Chondrocyte (in vitro differentiated cells): ENCODE data around the gene USH2A. TPM values are rescaled to one million over a fixed set of nuclear protein-coding genes. Genes with fewer than 3 reads are reported as not detected.

Source experiments
- DNase-seq: peaks from one replicate; pipeline ENCODE4 v3.0.0; 2021; ENCODE audit warnings: mixed read lengths, low spot score
- H3K27ac Mint-ChIP-seq: one replicate; pipeline ENCODE4 v1.8.0; 2021; ENCODE audit warnings: mild to moderate bottlenecking, moderate library complexity, mixed read lengths; ENCODE audit not compliant: unreplicated experiment
- H3K27me3 Mint-ChIP-seq: 2 replicates; pipeline ENCODE4 v1.8.0; 2021; ENCODE audit warnings: low read depth, mixed read lengths
- H3K36me3 Mint-ChIP-seq: 2 replicates; pipeline ENCODE4 v1.8.0; 2021; ENCODE audit warnings: low read depth, mixed read lengths
- H3K4me1 Mint-ChIP-seq: 2 replicates; pipeline ENCODE4 v1.8.0; 2021; ENCODE audit warnings: low read depth, mild to moderate bottlenecking, mixed read lengths
- H3K4me3 Mint-ChIP-seq: one replicate; pipeline ENCODE4 v1.8.0; 2021; ENCODE audit warnings: mild to moderate bottlenecking, moderate library complexity, mixed read lengths; ENCODE audit not compliant: unreplicated experiment
- H3K9me3 Mint-ChIP-seq: 2 replicates; pipeline ENCODE4 v1.8.0; 2021; ENCODE audit warnings: low read depth, mixed read lengths
- total RNA-seq: library from RNA; stranded (reverse); gene quantifications from 3 replicates; pipeline ENCODE4 v1.2.1, GENCODE V29; 2021
- TF ChIP-seq, protein P1 (sequence below): fragments of 200-600 bp; sonication (generic); IDR thresholded peaks from 2 replicates; pipeline ENCODE4 v1.5.0; 2021; ENCODE audit warnings: antibody characterized with exemption, mild to moderate bottlenecking, moderate library complexity

USH2A gene
- total RNA-seq, 1 donor from 2014 or later: not detected

DNA sequence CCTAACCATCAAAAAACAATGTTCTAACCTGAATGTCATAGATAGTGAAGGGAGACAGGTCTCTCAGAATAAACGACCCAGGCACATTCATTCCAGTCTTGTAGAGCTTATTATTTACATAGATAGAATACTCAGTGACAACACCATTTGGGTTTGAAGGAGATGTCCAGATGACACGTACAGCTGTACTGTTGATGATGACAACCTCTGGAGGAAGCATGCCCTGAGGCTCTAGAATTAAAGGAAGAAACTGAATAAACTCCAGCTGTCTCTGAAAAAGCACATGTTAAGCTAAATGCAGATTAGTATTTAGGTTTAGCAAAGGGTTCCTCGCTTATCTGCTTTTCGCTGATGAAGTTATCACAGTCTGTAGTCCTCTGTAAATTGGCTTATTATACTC, 579.0 kb downstream of the USH2A start:
- H3K9me3 Mint-ChIP-seq: peaks cover 16% of the 10 kb centered on the region
- no peaks in the 10 kb centered on the region for H3K4me1 Mint-ChIP-seq
- H3K27ac Mint-ChIP-seq: no peak overlapping the region
- TF ChIP-seq, protein P1, sequence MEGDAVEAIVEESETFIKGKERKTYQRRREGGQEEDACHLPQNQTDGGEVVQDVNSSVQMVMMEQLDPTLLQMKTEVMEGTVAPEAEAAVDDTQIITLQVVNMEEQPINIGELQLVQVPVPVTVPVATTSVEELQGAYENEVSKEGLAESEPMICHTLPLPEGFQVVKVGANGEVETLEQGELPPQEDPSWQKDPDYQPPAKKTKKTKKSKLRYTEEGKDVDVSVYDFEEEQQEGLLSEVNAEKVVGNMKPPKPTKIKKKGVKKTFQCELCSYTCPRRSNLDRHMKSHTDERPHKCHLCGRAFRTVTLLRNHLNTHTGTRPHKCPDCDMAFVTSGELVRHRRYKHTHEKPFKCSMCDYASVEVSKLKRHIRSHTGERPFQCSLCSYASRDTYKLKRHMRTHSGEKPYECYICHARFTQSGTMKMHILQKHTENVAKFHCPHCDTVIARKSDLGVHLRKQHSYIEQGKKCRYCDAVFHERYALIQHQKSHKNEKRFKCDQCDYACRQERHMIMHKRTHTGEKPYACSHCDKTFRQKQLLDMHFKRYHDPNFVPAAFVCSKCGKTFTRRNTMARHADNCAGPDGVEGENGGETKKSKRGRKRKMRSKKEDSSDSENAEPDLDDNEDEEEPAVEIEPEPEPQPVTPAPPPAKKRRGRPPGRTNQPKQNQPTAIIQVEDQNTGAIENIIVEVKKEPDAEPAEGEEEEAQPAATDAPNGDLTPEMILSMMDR: no peak
- DNase-seq: no peak
- no peaks in the 10 kb centered on the region for H3K27me3 Mint-ChIP-seq
- H3K36me3 Mint-ChIP-seq: no peaks in the 10 kb centered on the region
- no peak overlapping the region for H3K4me3 Mint-ChIP-seq

DNA sequence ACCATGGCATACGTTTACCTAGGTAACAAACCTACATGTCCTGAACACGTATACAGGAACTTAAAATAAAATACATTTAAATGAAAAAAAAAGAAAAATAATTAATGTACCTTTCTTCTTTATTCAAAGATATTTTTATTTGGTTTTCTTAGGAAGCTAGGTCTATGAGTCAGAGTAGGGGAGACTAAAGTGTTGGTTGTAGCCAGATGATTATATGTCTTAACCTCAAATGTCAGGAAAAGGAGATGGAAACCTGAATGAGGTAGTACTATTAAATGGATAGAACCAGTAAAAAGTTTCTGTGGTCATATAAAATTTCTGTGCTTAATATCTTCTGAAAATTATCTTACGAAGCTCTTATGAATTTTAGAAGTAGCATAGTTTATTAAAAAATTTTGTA, 580.3 kb downstream of the USH2A start:
- TF ChIP-seq, protein P1: no peak
- DNase-seq: no peak
- H3K4me3 Mint-ChIP-seq: no peak overlapping the region

DNA sequence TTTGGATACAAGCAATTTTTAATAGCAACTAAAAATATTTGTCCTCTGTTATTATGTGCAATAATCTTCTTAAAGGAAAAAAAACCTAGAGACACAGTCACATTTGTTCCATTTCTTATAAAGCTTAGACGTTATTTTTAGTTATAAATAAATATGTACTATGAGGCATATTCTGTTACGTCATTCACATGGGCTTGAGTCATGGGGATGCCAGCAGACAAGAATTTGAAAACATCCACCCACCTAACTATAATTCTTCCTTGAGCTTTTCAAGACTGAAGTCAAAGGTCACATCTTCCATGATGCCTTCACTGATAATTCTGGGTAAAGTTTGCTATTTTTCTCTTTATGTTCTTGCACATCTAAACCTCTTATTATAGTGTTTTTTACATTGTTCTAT, 587.3 kb downstream of the USH2A start:
- H3K27ac Mint-ChIP-seq: no peak overlapping the region
- no peaks in the 10 kb centered on the region for H3K36me3 Mint-ChIP-seq
- no peak for DNase-seq
- TF ChIP-seq, protein P1: no peak
- H3K27me3 Mint-ChIP-seq: peaks cover 2% of the 10 kb centered on the region
- no peaks in the 10 kb centered on the region for H3K4me1 Mint-ChIP-seq
- peaks cover 23% of the 10 kb centered on the region for H3K9me3 Mint-ChIP-seq
- H3K4me3 Mint-ChIP-seq: no peak overlapping the region

More for the DNA sequence above, 580.3 kb downstream of the USH2A start:
- H3K9me3 Mint-ChIP-seq: peaks cover 16% of the 10 kb centered on the region
- H3K27ac Mint-ChIP-seq: no peak overlapping the region
- no peaks in the 10 kb centered on the region for H3K27me3 Mint-ChIP-seq
- no peaks in the 10 kb centered on the region for H3K36me3 Mint-ChIP-seq
- no peaks in the 10 kb centered on the region for H3K4me1 Mint-ChIP-seq

DNA sequence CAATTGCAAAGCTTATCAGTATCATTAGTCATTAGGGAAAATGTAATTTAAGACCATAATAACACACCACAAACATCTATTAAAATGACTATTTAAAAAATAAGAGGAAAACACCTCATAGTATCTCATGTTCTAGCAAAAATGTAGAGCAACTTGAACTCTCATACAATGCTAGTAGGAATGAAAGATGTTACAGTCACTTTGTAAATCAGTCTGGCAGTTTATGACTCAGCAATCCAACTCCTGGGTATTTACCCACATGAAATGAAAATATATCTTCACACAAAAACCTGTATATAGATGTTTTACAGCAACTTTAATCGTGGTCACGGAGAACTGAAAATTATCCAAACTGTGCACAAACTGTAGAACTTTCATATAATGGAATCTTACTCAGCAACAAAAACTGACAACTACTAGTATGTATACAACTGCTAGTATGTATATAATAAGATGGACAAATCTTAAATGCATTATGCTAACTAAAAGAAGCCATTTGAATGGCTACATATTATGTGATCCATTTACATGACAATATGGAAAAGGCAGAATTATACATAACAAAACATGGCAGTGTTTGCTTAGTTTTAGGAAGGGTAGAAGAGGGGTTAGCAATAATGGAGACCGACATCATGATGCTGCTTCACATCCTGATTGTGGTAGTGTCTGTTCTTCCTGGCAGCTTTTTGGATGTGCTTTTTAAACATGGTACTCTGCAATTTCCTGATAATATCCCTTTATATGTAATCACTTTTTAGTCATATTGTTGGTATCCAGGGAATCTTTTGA, 589.1 kb downstream of the USH2A start:
- no peaks in the 10 kb centered on the region for H3K4me1 Mint-ChIP-seq
- H3K27ac Mint-ChIP-seq: no peak overlapping the region
- peaks cover 22% of the 10 kb centered on the region for H3K9me3 Mint-ChIP-seq
- TF ChIP-seq, protein P1: no peak
- H3K4me3 Mint-ChIP-seq: no peak overlapping the region
- DNase-seq: no peak
- H3K27me3 Mint-ChIP-seq: peaks cover 2% of the 10 kb centered on the region
- H3K36me3 Mint-ChIP-seq: no peaks in the 10 kb centered on the region

GRCh38 chr1:215830226-215830810, 592.9 kb downstream of the USH2A start:
- no peak for DNase-seq
- TF ChIP-seq, protein P1: no peak
- Mint-ChIP-seq H3K27me3 (peaks cover 2% of the 10 kb centered on the region), H3K4me1 (no peaks in the 10 kb centered on the region), H3K9me3 (peaks cover 22% of the 10 kb centered on the region), H3K36me3 (no peaks in the 10 kb centered on the region), H3K27ac (no peak overlapping the region), H3K4me3 (no peak overlapping the region)
